Measurements from ENCODE around the gene DEPDC5.
"Not testable (repeated sequence)": the region's sequence is repeated elsewhere in the genome, so short reads cannot be mapped to it uniquely, and the experiment has no call there.

Gene DEPDC5

DNA sequence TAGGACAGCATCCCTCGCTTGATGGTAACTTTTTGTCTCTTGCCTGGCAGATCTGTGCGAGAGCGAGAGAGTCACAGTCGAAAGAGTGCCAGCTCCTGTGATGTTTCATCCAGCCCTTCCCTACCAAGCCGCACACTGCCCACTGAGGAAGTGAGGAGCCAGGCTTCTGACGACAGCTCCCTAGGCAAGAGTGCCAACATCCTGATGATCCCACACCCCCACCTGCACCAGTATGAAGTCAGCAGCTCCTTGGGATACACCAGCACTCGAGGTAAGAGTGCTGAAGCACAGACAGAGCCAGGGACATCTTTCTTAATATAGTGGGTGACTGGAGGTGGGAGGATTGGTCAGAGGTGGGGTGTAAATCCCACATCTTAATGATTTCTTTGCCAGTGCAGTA is 61.1 kb downstream of the DEPDC5 start:
- DNase-seq: peak in 14 of 58 donors; percentile 7 to 60 (median 16)

DNA sequence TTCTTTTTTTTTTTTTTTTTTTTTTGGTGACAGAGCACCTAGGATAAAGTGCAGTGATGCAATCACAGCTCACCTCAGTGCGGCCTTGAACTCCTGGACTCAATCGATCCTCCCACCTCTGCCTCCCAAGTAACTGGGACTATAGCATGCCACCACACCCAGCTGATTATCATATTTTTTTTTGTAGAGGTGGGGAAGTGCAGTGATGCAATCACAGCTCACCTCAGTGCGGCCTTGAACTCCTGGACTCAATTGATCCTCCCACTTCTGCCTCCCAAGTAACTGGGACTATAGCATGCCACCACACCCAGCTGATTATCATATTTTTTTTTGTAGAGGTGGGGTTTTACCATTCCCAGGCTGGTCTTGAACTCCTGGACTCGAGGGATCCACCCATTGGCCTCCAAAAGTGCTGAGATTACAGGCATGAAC is 61.6 kb downstream of the DEPDC5 start:
- not testable (repeated sequence) for DNase-seq

DNA sequence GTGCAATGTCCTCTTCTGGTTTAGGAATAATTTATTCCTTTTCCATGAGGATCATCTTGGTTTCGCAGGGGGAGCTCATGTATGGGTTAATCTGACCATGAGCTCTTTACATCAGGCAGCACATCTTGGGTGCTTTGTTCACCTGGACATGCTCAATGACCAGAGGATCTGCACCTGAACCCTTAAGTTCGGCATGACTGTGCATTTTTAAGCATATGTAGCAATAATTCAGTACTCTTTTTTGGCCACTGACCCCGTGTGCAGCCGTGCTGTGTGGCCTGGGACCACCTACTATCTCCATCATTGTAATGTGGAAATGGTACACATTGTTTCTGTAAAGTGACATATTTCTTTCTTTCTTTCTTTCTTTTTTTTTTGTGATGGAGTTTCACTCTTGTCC is 62.9 kb downstream of the DEPDC5 start:
- DNase-seq: no peak

DNA sequence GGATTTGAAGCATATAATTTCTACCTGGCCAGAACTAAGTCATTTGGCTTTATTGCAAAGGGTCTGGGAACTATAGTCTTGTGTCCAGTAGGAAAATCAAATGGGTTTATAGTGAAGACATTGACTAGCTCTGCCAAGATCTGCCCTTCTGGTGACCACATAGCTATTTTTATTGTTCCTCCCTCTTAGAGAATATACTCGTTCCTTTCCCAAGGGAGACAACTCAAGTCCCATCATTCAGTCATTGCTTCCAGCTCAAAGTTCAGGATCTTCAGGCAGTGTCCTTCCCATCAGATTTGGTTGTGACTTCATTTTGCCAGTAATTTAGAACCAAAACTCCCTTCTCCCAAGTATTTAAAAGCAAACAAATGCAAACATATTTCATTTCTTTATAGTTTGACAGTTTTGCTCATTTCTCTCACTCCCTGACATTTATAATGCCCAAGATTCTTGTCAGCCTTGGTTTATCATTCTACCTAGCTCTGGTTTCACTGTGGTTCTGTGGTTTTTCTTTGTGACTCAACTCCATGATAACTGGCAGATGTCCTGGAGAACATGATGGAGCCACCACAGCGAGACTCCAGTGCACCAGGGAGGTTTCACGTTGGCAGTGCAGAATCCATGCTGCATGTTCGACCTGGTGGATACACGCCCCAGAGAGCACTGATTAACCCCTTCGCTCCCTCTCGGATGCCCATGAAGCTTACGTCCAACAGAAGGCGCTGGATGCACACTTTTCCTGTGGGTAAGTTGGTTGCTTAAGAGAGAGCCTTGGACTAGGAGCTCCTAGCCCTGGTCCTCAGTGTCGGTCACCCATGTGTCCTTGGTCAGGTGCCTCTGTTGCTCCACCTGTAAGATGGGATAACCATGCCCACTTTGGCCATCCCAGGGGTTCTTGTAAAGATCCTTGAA is 64.9 kb downstream of the DEPDC5 start:
- no peak for DNase-seq

DNA sequence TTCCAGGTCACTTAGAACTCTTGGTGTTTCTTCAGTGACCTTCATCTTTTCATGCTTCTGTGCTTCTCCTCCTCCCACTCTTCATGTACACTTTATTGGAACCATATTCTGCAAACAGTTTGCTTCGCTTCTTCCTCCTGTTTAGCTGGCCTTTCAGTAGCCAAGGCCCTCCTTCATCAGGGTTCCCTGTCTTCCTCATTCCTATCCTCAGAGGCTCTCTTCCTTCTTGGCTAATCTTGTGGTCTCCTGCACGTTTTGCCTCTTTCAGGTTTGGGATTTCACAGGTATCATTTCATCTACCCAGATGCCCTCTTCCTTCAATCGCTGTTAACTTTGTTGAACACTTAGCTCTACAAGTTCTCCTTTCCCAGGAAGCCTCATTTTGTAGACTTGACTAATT is 66.8 kb downstream of the DEPDC5 start:
- DNase-seq: no peak

DNA sequence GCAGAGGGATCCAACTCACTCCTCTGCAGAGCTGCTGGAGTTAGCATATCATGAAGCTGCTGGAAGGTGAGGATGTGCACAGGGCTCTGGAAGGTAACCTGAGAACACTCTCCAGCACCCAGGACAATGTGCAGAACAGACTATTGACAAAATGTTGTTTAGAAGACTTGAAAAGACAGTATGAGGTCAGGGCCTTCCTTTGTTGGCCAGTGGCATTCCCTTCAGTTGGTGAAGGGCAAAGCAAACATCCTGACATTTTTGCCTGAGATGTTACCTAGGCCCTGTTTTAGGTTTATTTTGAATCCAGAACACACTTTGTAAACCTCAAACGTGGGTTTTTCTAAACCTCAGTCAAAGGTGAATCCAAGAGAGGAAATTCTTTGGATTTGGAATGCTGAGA is 67.8 kb downstream of the DEPDC5 start:
- no peak for DNase-seq

DNA sequence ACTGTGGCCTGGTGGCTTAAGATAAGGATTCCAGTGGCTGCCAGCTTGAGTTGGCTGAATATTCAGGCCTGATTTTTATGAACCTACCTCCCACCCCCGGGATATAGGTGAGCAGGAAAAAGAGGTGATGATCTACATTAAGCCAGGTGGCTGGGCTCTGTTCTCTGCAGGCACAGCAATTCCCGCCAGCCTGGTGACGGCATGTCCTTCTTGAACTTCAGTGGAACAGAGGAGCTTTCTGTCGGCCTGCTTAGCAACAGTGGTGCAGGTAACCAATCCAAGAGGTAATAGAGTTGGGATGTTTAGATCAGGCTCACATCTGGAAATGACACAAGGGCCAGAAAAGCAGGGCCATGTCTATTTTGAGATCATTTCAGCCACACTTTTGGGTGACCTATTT is 68.7 kb downstream of the DEPDC5 start:
- DNase-seq: no peak

DNA sequence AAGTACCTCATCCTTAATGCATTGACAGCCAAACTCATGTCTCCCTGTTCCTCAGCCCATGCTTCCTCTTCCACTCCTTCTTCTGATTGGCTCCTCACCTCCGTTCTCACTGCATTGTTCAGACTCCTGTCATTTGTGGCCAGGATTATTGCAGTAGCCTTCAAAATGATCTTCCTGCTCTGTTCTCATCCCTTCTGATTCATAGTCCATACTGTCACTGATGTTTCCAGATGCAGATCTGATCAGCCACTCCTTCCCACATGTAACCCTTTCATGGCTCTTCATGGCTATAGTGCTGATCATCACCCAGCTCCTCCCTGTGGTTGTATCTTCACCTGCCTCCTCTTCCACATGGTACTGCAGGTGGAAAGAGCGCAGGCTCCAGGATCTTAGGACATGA is 71.7 kb downstream of the DEPDC5 start:
- DNase-seq: no peak

DNA sequence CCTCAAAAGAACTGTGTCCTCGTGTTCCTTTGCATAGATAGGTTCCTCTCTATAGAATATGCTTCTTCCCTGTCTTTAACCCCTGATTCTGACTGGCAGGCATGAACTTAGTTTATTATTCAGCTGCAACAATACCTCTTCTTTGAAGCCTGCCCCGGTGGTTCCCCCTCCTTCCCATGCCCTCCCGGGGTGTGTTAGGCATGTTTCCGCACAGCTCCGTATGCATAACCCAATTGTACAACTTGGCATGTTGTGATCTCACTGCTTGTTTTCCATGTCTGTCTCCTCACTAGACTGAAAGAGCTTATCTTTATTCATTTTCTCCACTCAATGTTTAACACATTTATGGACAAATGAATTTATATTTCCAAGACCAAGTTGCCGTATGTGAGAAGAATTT is 72.6 kb downstream of the DEPDC5 start:
- DNase-seq: peak in 21 of 58 donors; percentile 4 to 78 (median 27)

DNA sequence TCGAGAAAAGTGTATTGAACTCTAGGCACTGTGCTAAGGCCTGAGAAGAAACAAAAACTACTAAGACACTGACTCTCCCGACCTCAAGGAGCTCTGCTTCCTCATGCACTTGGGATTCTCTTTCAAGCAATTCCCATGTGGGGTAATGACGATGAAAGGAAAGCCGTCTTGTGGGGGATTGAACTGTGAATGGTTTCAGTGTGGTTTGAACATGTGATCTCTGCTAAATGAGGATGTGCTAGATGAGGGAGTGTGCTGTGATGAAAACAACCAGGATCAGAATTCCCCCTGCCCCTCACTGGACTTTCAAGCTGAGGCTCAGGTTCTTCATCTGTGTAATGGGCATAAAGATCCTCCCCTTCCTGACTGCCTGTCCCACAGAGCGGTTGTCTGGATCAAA is 74.9 kb downstream of the DEPDC5 start:
- no peak for DNase-seq

DNA sequence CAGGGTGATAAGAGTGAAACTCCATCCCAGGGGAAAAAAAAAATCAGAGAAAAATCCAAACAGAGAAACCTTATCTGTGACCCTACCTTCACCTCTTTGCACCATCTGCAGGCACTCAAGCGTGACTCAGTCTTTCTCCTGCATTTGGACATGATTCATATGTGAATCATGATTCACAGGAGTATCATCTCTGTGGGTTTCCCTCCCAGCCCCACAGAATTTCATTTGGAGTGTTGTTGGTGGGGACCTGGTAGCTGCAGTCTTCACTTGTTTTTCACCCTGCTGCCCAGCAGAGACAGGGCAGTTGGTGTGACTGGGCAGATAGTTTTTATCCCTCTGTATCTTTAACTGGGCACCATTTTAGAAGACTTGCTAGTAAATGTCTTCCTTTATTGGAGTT is 75.7 kb downstream of the DEPDC5 start:
- DNase-seq: peak in 4 of 58 donors; percentile 8 to 38 (median 15)

DNA sequence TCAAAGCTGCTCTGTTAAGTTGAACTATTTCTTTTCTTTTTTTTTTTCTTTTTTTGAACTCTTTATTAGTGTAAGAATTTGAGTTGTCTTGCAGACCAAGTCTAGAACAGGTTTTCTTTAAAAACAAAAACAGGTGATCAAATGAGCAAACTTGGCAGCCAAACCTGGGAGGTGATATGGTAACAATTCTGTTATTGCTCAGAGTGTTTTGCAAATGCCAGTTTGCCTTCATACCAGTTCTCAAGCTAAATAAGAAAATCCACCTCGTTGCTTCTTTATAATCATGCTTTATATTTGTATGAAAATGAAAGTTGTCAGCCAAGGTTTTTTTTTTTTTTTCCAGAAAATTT is 76.9 kb downstream of the DEPDC5 start:
- DNase-seq: no peak

DNA sequence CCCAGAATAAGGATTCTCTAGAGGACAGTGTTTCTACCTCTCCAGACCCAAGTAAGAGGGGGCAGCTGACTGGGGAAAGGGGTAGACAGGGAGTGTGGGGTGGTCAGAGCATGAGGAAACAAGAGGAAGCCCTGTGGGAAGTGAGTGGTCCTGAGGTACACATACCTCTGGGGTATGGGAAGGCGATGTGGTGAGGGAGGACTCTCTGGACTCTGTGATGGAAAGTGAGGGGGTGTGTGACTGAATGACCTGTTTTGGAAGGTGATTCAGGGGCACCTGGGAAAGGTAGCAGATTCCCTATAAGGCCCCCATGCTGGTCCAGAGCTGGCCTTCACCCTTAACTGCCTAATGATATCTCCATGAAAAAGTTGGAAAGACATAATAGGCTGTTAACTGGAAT is 80.1 kb downstream of the DEPDC5 start:
- DNase-seq: no peak

DNA sequence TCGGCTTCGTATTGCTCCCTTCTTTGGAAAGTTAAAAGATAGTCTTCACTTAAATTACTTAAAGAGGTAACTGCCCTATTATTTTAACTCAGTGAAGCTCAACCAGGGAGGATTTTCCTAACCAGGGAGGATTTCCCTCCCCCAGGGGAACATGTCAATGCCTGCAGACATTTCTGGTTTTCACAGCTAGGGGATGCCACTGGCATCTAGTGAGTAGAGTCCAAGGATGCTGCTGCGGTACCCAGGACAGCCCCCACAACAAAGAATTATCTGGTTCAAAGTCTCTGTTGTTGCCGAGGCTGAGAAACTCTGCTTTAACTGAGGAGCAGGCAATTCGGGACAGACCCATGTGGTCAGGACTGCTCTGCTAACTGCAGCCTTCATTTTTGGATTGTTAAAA is 82.2 kb downstream of the DEPDC5 start:
- peak in 2 of 58 donors; percentile 10 to 14 for DNase-seq

DNA sequence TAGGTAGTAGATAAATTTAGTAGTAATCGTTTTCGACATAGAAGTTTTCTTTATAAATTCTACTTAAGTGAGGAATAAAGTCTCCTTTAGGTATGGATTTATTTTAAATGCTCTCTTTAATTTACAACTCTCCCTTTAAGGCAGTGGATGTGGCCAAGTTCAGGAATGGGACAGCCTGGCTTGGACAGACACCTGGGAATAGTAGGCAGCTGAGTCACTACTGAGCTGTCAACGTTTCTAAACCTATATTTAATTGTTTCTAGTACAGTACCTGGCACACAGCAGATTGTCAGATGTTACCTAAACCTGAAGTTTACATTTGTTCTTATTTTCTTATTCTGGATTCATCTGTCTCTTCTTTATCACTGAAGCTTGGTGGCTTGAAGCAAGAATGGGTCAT is 85.1 kb downstream of the DEPDC5 start:
- DNase-seq: no peak

DNA sequence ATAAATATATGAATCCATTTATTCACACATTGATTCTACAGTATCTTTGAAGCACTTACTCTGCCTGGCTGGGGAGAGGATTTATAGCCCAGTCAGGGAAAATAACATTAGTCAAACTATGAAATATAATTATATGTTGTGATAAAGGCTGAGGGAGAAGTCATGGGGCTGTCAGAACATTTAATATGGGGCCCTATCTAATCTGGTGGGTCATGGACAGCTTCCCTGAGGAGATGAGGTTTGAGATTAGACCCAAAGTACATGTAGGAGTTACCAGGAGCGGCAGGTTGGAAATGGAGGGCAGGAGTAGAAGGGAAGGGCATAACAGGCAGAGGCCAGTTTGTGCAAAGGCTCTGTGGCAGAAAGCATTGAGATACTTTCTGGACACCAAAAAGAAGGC is 86.2 kb downstream of the DEPDC5 start:
- DNase-seq: no peak

DNA sequence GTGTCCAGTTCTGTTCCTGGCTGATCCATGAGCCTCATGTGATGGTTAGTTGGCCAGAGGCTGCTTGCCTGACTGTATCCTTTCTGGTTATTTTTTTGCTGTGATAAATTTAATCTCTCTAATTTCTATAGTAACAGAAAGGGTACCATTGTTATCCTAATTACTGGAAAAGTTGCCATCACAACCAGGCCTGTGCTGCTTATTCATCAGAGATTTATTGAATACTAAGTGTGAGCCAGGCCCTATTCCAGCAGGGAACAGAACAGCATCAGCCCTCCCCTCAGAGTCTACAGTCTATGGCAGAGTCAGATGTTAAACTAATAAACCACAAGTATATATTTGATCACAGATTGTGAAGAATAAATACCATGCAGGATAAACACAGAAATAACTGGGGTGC is 86.8 kb downstream of the DEPDC5 start:
- peak in 1 of 58 donors; percentile 43 for DNase-seq

DNA sequence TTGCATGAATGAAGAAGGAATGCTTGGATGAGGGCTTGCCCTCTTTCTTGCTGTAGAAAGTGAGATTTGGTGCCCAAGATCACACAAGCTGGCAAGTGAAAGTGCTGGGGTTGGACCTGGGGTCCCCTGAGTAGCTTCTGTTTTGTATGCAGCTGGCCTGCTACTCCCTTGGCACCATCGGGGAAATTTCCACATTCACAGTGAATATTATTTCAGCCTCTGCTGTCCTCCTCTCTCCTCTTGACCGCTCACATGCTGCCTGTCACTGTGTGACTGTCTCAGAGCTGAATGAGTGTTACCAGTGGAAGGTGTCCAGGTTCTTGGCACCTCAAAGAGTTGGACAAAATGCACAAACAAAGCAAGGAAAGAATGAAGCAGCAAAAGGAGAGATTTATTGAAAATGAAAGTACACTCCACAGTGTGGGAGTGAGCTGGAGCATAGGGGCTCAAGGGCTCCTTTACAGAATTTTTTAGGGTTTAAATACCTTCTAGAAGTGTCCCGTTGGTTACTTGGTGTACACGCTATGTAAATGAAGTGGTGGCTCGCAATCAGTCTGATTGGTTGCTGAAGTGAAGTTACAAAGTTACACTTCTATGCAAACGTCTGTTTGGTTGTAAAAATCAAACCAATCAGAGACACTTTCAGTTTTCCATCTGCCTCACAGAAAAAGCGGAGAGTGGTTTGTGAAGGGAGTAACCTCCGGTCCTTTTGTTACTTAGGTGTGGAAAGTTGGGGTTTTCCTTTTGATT is 87.4 kb downstream of the DEPDC5 start:
- DNase-seq: peak in 10 of 58 donors; percentile 6 to 24 (median 14)

DNA sequence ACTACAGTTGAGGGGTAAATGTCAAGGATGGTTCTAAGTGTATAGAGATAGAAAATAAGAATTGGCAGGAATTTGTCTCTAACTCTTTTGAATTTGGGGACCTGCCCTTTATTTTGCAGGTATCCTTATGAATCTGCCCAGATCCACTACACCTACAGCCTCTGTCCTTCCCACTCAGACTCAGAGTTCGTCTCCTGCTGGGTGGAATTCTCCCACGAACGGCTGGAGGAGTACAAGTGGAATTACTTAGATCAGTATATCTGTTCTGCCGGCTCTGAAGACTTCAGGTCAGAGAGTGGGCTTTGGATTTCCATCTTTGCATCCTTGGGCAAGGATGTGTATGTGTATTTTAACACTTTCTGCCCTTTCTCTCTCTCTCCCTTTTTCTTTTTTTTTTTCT is 89.7 kb downstream of the DEPDC5 start:
- no peak for DNase-seq

DNA sequence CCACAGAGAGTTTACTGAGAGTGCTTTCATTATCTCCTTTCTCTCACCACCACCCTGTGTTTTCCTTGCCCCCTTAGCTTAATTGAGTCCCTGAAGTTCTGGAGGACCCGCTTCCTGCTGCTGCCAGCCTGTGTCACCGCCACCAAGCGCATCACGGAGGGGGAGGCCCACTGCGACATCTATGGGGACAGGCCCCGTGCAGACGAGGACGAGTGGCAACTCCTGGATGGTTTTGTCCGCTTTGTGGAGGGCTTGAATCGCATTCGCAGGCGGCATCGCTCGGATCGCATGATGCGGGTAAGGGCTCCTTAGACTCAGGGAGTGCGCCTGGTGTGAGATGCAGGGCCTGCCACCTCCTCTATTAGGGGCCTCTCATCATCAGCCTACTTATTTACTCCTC is 91.1 kb downstream of the DEPDC5 start:
- no peak for DNase-seq

DNA sequence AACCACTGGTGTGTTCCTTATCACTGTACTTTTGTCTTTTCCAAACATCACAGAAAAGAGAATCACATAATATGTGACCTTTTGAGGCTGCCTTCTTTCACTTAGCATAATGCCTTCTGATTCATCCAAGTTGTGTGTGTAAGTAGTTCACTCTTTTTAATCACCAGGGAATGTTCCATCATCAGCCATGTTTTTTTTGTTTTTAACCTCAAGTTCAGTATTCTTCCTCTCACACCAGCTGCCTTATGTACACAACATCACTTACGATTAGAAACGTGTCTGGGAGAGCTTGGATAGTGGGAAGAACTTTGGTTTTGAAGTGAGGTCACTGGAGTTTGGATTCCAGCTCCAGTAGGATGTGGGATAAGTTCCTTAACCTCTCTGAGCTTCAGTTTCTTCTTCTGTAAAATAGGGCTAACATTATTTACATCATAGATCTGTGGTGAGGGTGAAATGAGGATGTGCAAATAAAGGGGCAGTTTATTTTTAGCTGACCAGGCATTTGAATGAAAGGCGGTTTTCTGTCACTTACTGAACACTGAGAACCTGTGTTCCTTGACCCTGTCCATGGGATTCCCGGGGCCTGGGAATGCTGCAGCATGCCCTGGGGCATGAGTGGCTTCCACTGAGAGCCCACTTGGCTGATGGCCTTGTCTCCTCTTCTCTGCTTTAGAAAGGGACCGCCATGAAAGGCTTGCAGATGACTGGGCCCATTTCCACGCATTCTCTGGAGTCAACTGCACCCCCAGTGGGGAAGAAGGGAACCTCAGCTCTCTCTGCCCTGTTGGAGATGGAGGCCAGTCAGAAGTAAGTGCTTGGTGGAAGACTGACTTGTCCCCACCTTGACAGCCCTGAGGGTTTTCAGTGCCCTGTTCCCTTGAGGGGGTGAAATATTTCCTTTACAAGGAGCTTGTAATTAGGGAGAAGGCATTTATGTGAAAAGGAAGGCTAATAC is 92.6 kb downstream of the DEPDC5 start:
- no peak for DNase-seq

DNA sequence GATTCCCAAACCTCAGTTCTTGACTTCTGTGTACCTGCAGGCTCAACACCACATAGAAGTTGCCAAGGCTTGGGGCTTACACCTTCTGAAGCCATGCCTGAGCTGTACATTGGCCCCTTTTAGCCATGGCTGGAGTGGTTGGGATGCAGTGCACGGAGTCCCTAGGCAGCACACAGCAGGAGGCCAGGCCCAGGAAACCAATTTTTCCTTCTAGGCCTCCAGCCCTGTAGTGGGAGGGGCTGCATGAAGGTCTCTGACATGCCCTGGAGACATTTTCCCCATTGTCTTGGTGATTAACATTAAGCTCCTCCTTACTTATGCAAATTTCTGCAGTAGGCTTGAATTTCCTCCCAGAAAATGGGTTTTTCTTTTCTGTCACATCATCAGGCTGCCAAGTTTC is 94.6 kb downstream of the DEPDC5 start:
- no peak for DNase-seq
